ENCODE results near the gene SDHB.

The SDHB gene

DNA sequence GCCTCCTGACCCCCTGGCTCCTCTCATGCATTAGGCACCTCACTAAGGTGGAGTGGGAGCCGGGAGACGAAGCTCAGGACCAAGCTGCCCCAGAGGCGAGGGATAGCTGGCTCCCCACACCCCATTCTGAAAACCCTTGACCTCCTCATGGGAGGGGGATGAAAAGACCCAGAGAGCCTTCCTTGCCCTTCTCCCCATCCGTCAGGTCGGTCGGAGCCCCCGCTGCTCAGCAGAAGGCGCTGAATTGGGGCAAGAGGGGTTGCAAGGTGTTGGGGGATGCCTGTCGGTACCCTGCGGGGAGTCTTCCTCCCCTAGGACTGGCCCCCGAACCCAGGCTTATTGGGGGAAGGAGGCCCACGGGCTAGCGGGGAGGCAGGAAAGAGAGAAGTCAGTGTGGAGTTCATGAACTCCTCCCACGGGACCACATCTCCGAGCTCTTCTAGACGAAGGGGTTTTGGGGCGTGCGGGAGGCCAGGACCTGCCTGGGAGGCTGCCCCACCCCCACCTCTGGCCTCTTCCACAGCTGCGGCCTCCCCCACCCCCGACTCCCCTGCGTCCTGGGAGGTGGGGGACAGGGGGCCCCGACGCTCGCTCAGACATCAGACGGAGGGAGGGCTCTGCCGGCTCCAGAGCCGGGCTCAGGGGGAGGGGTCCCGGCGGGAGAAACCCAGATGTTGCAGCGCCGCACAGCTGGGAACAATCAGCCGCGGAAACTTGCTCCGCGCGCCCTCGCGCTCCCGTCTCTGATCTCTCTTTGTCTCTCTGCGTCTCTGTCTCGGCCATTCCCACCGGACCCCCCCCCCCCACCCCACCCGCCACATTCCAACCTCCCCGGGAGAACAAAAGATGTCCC lies 74.1 kb downstream of the SDHB start:
- no peak for DNase-seq (ENCODE audit: low read depth in 1 of 2, low spot score in 1 of 2)
- H3K27me3 ChIP-seq (ENCODE audit: insufficient read depth, poor library complexity, severe bottlenecking): peaks cover 23% of the 10 kb centered on the region
- H3K4me3 ChIP-seq (replicated peaks; ENCODE audit: insufficient read depth, low read length): no peak overlapping the region
- H3K27ac ChIP-seq (replicated peaks): no peak overlapping the region
- TF ChIP-seq GABPA (IDR thresholded peaks at IDR 0.05; ENCODE audit: low read depth) (no peak), POLR2AphosphoS5 (IDR thresholded peaks at IDR 0.05; ENCODE audit: low read depth) (no peak), SPI1 (IDR thresholded peaks at IDR 0.05; ENCODE audit: borderline replicate concordance, low read depth) (no peak)
- TF ChIP-seq, protein P1, sequence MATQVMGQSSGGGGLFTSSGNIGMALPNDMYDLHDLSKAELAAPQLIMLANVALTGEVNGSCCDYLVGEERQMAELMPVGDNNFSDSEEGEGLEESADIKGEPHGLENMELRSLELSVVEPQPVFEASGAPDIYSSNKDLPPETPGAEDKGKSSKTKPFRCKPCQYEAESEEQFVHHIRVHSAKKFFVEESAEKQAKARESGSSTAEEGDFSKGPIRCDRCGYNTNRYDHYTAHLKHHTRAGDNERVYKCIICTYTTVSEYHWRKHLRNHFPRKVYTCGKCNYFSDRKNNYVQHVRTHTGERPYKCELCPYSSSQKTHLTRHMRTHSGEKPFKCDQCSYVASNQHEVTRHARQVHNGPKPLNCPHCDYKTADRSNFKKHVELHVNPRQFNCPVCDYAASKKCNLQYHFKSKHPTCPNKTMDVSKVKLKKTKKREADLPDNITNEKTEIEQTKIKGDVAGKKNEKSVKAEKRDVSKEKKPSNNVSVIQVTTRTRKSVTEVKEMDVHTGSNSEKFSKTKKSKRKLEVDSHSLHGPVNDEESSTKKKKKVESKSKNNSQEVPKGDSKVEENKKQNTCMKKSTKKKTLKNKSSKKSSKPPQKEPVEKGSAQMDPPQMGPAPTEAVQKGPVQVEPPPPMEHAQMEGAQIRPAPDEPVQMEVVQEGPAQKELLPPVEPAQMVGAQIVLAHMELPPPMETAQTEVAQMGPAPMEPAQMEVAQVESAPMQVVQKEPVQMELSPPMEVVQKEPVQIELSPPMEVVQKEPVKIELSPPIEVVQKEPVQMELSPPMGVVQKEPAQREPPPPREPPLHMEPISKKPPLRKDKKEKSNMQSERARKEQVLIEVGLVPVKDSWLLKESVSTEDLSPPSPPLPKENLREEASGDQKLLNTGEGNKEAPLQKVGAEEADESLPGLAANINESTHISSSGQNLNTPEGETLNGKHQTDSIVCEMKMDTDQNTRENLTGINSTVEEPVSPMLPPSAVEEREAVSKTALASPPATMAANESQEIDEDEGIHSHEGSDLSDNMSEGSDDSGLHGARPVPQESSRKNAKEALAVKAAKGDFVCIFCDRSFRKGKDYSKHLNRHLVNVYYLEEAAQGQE (IDR thresholded peaks at IDR 0.05; ENCODE audit: insufficient replicate concordance, low read depth): no peak
- TF ChIP-seq, protein P2, sequence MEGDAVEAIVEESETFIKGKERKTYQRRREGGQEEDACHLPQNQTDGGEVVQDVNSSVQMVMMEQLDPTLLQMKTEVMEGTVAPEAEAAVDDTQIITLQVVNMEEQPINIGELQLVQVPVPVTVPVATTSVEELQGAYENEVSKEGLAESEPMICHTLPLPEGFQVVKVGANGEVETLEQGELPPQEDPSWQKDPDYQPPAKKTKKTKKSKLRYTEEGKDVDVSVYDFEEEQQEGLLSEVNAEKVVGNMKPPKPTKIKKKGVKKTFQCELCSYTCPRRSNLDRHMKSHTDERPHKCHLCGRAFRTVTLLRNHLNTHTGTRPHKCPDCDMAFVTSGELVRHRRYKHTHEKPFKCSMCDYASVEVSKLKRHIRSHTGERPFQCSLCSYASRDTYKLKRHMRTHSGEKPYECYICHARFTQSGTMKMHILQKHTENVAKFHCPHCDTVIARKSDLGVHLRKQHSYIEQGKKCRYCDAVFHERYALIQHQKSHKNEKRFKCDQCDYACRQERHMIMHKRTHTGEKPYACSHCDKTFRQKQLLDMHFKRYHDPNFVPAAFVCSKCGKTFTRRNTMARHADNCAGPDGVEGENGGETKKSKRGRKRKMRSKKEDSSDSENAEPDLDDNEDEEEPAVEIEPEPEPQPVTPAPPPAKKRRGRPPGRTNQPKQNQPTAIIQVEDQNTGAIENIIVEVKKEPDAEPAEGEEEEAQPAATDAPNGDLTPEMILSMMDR (IDR thresholded peaks at IDR 0.05; ENCODE audit: insufficient read depth, low read length): no peak

DNA sequence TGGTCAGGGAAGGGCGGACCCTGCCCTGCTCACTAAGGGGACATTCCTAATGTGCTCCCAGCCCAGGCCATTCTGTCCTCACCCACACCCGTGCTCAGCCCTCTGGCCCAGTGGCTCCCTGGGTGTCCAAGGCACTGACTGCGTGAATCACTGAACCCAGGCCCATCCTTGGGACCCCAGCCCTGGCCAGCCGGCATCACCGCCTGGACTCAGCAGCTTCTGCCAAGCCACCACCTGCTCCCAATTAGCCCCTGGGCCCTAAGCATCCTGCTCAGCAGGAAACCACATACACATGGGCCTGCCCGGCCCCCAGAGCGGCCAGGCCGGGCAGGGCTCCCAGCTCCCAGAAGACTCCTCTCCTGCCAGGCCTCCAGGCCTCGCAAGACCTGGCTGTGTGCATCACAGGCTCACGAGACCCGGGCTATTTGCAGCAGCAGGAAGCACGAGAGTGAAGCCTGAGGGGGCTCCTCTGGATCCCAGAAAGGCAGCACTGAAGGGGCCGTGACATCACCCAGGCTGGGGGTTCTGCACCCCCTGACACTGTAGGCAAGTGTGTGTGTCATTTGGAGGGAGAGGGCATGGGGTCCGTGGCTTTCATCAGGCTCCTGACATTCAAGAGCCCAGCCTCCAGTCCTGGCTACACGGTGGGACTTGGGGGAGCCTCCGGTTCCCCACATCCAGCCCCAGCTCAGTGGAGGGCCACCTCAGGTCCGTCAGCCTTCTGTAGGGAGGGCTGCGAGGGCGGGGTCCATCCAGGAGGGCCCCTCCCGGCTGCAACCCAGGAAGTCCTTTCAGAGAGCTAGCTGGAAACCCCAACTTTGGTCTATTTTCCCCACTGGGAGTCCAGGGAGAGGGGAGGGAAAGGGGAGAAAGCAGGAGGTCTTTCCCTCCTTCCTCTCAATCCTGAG lies 75.0 kb downstream of the SDHB start:
- no peak overlapping the region for H3K27ac ChIP-seq (replicated peaks)

DNA sequence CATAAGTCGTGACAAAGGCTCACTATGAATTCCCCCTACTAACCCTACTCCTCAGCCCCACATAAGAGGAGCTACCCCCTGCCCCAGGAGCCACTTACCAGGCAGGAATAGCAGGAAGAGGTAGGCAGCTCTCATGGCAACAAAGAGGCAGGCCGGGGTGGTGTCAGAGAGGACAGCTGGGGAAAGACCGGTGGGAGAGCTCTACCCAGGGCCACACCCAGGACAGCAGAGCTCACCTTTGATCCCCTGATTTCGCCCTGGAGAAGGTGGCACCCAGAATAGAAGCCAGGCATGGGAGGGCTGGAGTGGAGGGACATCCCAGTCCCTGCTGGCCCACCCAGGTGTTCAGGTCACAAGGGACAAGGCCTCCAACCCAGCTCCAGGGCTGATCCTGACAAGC lies 75.7 kb downstream of the SDHB start:
- no peak for TF ChIP-seq POLR2AphosphoS5 (IDR thresholded peaks at IDR 0.05; ENCODE audit: low read depth)
- TF ChIP-seq GABPA (IDR thresholded peaks at IDR 0.05; ENCODE audit: low read depth): no peak
- Histone ChIP-seq H3K27ac (replicated peaks) (no peak overlapping the region), H3K27me3 (ENCODE audit: insufficient read depth, poor library complexity, severe bottlenecking) (peaks cover 23% of the 10 kb centered on the region), H3K4me3 (replicated peaks; ENCODE audit: insufficient read depth, low read length) (no peak overlapping the region)
- no peak for DNase-seq (ENCODE audit: low read depth in 1 of 2, low spot score in 1 of 2)

More for the DNA sequence above, 75.0 kb downstream of the SDHB start:
- Histone ChIP-seq H3K27me3 (ENCODE audit: insufficient read depth, poor library complexity, severe bottlenecking) (peaks cover 23% of the 10 kb centered on the region), H3K4me3 (replicated peaks; ENCODE audit: insufficient read depth, low read length) (no peak overlapping the region)
- no peak for DNase-seq (ENCODE audit: low read depth in 1 of 2, low spot score in 1 of 2)
- TF ChIP-seq SPI1 (IDR thresholded peaks at IDR 0.05; ENCODE audit: borderline replicate concordance, low read depth) (no peak), POLR2AphosphoS5 (IDR thresholded peaks at IDR 0.05; ENCODE audit: low read depth) (no peak), GABPA (IDR thresholded peaks at IDR 0.05; ENCODE audit: low read depth) (no peak)
- TF ChIP-seq, protein P2 (IDR thresholded peaks at IDR 0.05; ENCODE audit: insufficient read depth, low read length): no peak
- TF ChIP-seq, protein P1 (IDR thresholded peaks at IDR 0.05; ENCODE audit: insufficient replicate concordance, low read depth): no peak

DNA sequence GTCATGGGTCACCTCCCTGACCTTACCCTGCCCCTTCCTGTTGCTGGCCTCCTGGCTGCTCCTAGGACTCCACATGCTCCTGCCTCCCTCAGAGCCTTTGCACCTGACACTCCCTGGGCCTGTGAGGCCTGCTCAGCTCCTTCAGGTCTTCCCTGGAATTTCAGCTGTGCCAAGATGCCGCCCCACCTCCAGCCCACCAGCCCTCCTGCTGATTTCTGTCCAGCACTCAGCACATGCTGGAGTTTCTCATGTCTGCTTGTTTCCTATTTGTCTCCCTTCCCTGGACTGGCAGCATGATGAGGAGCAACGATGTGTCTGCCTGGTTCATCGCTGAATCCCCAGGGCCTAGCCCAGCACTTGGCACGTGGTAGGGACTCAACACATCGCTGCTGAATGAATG lies 76.5 kb downstream of the SDHB start:
- no peak for DNase-seq (ENCODE audit: low read depth in 1 of 2, low spot score in 1 of 2)
- H3K4me3 ChIP-seq (replicated peaks; ENCODE audit: insufficient read depth, low read length): no peak overlapping the region
- H3K27me3 ChIP-seq (ENCODE audit: insufficient read depth, poor library complexity, severe bottlenecking): peaks cover 23% of the 10 kb centered on the region
- TF ChIP-seq GABPA (IDR thresholded peaks at IDR 0.05; ENCODE audit: low read depth) (no peak), POLR2AphosphoS5 (IDR thresholded peaks at IDR 0.05; ENCODE audit: low read depth) (no peak), SPI1 (IDR thresholded peaks at IDR 0.05; ENCODE audit: borderline replicate concordance, low read depth) (no peak)
- TF ChIP-seq, protein P1 (IDR thresholded peaks at IDR 0.05; ENCODE audit: insufficient replicate concordance, low read depth): no peak
- TF ChIP-seq, protein P2 (IDR thresholded peaks at IDR 0.05; ENCODE audit: insufficient read depth, low read length): no peak
- no peak overlapping the region for H3K27ac ChIP-seq (replicated peaks)

All from HL-60 (cell line).